Endothelial cell of umbilical vein (primary cell): ENCODE data around the gene NEK7.

ENCODE experiments used
- EZH2 ChIP-seq: IDR thresholded peaks from 2 replicates; pipeline ENCODE4 v1.6.1; 2012; ENCODE audit warnings: borderline replicate concordance, low read depth, mild to moderate bottlenecking, moderate library complexity, low read length, inconsistent platforms; ENCODE audit not compliant: severe bottlenecking
- MYC ChIP-seq: IDR thresholded peaks from one replicate; pipeline ENCODE4 v1.6.1; 2011; ENCODE audit warnings: mild to moderate bottlenecking, low read depth, low read length
- POLR2A ChIP-seq: IDR thresholded peaks from 2 replicates; pipeline ENCODE4 v1.6.1; 2012; ENCODE audit warnings: low read depth, mild to moderate bottlenecking, control low read depth, low read length
- TF ChIP-seq, protein P1 (sequence below), 2 donors: IDR thresholded peaks; 1 replicate in 1 of 2; 2 replicates in 1 of 2; pipeline ENCODE4 v1.5.1; 2011; ENCODE audit warnings: low read length in 2 of 2, mild to moderate bottlenecking in 2 of 2, moderate library complexity in 2 of 2, control low read depth in 1 of 2, inconsistent platforms in 1 of 2, low read depth in 1 of 2; ENCODE audit not compliant: insufficient read depth in 1 of 2; ENCODE audit errors: extremely low read depth in 1 of 2

- TF ChIP-seq, protein P1, sequence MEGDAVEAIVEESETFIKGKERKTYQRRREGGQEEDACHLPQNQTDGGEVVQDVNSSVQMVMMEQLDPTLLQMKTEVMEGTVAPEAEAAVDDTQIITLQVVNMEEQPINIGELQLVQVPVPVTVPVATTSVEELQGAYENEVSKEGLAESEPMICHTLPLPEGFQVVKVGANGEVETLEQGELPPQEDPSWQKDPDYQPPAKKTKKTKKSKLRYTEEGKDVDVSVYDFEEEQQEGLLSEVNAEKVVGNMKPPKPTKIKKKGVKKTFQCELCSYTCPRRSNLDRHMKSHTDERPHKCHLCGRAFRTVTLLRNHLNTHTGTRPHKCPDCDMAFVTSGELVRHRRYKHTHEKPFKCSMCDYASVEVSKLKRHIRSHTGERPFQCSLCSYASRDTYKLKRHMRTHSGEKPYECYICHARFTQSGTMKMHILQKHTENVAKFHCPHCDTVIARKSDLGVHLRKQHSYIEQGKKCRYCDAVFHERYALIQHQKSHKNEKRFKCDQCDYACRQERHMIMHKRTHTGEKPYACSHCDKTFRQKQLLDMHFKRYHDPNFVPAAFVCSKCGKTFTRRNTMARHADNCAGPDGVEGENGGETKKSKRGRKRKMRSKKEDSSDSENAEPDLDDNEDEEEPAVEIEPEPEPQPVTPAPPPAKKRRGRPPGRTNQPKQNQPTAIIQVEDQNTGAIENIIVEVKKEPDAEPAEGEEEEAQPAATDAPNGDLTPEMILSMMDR (IDR thresholded peaks at IDR 0.05; ENCODE audit: extremely low read depth in 1 of 2, insufficient read depth in 1 of 2, low read depth in 1 of 2, low read length in 2 of 2), result no peak
- TF ChIP-seq MYC (no peak), POLR2A (no peak), EZH2 (no peak)
Observed at GRCh38 chr1:198212126-198212525, 55.3 kb downstream of the NEK7 start.
